Non-pigmented ciliary epithelial cell (primary cell): Measurements from ENCODE around the gene PDE10A.
A peak's percentile ranks its signal among the peaks of the same experiment; 100 is the strongest.

ENCODE experiments used
- DNase-seq: peaks from one replicate; pipeline ENCODE4 v3.0.0-alpha.2; 2010; ENCODE audit warnings: low read depth

The PDE10A gene

DNA sequence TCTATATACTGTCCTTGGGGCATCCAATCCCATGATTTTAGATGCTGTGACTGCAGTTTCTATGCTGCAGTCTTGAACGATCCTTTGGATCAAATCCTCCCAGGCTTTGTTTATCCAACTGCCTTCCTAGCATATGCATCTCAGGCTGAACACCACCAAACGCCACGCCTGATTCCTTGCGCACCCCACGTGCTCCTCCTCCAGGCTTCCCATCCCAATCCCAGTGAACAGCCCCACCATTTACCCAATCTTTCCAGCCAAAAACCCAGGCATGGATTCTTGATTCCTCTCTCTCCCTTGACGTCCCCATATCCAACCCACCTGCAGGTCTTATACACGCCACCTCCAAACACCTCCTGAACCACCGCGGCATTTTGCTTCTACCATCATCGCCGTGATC, 7.8 kb downstream of the PDE10A start:
- DNase-seq: no peak

DNA sequence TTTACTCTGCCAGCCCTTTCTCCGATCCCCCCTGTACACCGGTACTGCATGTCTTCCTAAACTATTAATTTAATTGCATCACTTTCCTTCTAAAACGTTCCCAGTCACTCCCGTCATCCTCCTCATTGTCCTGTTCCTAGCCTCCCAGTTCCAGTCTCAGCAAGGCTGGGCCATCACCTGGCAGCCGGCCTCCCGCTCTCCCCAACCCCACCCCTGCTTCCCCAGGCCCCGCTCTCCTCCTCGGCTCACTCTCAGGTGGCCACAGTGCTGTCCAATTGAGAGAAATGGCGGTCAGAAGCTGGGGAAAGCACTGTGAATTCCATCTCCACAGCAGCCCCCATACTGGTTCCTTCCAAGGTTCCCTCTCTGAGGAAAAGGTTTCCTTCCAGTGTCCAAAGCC, 8.9 kb downstream of the PDE10A start:
- no peak for DNase-seq

DNA sequence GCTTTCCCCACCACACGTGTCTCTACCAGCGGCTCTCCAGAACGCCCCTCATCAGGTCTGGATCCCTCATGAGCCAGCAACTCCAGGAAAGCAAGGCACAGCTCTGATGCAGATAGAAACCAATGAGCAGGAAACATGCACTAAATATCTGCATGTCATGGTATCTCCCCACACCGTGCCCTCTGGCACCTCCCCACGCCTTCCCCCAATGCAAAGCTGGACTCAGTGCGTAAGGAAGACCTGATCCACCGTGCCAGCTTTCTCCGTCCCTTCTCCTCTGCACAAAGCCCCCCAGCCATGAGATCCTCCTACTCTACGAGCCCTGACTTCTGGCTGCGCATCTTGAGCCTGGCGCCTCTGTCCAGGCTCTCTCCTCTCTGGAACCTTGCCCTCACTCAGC, 9.4 kb downstream of the PDE10A start:
- no peak for DNase-seq

DNA sequence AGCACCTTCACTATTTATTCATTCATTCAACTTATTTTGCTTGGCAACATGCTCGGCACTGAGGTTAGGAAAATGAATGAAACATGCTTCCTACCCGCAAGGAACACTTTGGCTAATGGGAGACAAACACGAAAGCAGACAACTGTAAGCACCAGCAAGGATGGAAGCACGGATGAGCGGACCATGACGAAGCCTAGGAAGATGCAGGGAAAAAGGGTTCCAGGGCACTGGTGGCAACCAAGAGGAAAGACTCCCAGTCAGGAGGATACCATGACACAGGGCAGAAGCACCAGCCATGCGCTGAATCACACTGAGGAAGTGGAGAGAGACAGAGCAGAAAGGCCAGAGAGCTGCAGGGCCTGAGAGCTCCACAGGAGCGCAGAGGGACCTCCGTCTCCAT, 9.8 kb downstream of the PDE10A start:
- no peak for DNase-seq

DNA sequence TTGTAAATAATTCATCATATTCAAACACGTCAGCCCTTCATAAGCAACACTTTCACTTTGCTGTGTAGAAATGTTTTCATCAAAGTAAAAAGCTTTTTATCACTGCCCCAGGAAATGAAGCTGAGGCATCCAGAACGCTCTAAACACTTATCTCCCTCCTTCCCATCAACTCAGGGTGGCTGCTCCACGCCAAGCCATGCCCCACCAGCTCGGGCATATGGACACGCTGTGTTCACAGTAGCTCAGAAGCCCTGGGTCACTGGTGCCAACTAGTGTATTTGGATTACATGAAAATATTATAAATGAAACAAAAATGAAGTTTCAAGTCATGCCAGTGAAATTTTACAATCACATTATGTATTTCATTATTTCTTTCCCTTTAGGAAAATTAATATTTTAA, 10.3 kb downstream of the PDE10A start:
- no peak for DNase-seq

DNA sequence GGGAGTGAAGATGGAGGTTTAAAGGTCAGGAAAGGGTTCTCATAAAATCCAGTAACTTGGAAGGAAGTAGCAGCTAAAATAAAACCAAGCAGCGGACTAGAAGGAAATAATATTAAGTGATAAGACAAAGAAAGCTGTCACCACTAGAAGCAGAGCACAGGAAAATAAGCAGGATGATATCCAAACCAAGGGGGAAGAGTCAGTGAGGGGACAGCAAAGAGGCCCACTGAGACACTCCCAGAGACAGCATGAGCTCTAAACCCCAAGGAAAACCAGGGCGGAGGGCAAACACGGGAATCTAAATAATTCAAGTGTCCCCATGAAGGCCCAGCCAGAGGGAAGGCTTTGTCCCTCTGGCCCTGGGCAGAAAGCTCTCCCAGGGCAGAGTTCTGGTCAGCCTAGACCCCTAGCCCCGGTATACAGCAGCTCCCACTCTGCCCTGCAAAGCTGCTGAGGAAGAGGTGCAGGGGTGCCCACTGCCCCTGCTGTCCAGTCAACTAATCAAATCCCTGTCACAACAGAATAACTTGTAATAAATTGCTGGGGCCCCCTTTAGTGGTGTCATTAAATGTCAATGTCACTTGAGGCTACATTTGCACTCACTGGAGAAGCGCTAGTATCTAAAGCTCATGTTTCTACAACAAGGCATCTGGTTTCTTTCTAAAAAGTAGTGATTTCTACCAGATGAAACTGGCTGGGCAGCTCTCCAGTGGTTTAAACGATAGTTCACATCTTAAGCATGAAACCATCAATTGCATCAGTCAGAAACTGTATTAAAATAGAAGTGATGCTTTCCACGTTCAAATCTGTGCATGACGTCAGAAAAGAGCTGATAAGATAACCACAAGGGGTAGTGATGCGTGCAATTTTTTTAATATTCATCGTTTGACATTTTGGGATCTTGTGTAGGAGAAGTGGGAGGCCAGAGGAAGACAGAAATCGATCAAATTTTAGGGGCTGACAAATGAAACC, 13.6 kb downstream of the PDE10A start:
- no peak for DNase-seq

DNA sequence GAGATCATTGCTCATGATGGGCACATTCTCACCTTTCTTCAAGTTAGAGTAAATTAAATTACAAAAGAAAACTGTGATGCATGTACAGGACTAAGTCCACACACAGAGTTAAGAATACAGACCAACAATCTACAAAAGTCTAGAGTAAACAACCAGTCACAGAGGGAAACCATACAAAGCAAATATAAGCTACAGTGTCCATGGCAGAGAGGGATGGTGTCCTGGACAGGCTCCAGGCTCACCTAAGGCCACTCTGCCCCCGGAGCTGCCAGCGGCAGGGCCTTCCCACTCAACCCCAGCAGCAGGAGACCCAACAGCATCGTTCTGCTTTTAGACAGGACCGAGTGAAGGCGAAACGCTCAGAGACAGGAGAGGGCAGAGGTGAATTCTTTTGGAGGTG, 16.0 kb downstream of the PDE10A start:
- no peak for DNase-seq

DNA sequence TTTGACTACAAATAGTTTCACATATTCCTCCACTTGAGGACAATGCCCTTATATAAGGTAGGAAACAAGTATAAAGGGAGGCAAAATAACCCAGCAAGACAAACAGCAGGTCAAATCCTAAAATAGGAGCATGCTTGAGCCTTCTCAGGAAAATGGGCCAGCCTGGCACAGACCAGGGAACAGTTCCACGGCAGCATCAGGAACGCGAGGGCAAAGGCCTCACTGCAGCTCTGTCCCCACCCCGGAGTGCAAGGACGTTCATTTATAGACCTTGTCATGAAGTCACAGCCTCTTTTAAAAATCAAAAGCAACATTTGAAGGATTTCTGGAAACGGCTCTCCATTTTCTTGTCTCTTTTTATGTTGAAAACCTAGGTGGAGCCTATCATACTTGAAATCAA, 17.1 kb downstream of the PDE10A start:
- DNase-seq: no peak

DNA sequence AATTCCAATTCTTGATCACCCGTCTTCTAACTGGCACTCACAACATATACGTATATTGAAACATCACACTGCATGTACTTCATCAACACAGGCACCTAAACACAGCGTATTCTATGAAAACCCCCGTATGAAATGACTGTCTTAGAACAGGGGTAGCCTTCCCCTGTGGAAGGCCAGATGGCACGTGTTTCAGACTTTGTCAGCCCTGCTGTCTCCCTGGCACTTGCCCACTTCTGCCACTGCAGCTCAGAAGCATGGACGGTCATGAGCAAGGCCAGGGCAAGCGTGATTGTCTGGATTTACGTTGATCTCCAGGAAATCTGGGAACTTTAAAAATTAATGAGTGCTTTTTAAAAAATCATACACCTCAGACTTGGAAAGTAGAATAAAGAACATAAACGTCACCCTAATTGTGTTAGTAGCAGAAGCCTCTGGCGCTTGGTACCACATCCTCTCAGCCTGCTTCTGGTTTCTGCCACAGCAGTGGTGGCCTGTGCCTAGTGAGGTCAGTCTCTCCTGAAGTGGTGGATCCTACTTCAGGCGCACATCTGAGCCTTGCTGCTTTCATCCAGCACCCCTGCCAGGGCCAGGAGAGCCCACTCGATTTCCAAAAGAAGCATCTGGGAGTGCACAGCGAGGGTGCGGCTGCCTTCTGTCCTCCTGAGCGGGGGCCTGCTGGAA, 18.3 kb downstream of the PDE10A start:
- no peak for DNase-seq

DNA sequence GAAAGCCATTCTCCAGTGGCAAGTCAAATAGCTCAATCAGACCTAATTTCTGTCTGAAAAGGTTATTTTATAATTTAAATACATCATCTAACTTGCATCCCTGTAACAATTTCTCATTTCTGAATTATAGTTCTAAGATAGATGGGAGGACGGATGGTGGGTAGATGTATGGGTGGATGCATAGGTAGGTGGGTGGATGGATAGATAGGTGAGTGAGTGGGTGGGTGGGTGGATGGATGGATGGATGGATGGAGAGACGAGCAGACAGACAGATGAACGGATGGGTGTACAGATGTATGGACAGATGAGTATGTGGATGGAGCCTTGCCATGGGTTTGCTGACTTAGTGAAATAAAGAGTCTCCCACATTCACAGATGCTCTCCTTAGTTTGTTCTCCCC, 20.0 kb downstream of the PDE10A start:
- DNase-seq: no peak

DNA sequence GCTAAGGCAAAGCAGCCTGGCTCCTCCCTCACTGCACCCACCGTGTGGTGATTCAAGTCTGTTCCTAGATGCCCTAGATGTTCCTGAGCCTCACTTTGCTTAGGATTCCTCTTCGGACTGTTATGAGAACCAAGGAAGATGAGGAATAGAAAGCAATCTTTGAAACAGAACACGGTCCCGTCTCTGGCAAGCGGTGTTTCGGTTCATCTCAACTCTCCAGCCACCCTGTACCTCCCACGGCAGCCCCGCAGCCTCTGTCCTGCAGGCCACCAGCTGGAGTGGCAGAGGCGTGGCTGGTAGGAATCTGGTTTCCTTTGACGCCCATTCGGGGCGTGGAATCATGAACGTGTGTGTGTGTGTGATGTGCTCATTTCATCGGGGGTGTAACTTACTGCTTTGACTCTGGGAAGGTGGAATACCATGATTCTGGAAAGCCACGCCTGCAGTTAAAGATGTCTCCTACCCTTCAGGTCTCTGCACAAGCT, 21.3 kb downstream of the PDE10A start:
- DNase-seq: no peak

DNA sequence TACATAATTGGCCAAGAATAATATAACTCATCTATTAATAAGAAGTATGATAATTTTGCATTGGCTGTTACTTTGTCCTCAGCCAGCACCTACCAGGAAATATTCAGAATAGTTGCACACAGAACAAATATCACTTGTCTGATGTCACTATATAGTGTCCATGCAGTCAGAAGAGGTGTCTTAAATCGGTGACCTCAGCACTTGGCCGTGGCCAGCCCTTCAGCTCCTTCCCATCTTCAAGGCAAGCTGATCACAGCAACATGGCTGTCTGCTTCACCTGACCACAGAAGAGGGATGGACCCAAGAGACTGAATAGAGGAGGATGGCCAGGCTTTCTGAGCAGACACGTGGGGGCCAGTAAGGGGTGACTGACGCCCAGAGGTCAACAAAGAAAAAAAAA, 22.2 kb downstream of the PDE10A start:
- DNase-seq: no peak

DNA sequence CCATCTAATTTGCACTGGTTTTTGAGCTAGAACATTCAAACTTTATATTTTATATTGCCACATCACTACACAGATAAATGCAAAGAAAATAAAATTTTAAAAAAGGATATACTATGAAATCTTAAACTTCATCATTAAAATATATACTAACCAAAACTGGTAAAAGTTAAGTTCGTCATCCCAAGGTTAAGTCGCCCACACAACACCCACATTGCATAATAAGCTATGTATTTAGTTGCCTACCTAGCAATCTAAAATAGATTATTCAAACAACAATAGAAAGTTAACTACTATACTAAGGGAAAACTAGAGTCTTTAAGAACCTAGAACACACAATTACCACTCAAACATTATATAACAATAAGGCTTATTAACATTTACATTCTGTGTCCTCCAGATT, 24.5 kb downstream of the PDE10A start:
- DNase-seq: no peak

DNA sequence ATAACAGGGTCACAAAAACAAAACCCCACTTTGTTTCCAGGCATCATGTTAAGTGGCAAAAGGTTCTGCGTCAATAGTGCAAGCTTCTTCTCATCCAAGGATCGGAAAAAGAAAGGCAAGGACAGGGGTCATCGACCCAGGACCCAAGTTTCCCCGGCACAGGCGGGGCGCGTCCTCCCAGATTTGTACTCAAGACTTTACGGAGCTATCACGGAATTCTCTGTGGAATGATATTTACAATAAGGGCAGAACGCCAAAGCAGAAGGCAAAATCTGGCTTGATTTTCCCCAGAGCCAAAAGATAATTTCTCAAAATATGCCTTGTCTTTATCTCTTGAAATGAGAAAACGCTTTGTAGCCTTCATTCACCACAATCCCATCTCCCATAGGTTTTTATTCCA, 25.5 kb downstream of the PDE10A start:
- DNase-seq: no peak

DNA sequence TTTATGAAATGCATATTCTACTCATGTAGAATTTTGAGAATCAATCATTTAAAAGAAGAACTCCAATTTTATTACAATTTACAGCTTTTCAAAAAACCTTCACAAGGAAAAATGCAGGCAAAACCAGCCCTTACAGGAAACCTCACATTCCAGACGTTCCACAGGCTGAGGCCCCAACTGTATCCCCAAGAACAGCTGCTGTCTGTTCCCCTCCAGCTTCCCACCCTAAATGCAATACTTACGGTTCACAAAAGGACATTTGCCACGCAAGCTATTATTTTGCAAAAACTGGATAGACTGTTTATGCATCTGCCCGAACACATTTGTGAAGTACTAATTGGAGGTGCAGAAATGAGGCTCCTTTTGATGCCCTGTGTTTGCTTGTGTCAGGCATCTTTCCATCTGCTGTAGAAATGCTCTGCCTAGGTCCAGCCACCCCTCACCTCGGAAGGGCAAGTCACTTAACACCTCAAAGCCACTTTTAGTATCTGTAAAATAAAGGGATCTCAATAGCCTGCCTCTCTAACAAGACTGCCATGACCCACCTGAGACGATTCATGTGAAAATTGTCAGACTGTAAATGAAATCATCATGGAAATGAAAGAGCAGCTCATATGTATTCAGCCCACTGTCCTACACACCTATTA, 26.5 kb downstream of the PDE10A start:
- no peak for DNase-seq

DNA sequence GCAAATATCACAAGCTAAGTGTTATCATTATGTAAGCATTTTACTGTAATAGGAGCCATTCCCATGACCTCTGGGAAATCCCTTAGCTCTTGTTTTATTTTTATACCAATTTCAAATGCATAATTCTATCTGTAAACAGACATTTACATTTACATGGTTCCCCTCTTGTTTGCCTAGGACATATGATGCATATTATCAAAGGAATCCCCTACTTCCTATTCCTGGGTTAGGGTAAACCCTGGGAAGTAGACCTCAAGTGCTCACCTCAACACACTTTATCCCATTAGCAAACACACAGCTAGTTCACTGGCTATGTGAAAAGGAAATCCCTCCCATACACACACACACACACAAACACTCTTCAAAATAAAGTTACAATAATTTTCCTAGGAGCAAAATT, 27.1 kb downstream of the PDE10A start:
- DNase-seq: no peak

DNA sequence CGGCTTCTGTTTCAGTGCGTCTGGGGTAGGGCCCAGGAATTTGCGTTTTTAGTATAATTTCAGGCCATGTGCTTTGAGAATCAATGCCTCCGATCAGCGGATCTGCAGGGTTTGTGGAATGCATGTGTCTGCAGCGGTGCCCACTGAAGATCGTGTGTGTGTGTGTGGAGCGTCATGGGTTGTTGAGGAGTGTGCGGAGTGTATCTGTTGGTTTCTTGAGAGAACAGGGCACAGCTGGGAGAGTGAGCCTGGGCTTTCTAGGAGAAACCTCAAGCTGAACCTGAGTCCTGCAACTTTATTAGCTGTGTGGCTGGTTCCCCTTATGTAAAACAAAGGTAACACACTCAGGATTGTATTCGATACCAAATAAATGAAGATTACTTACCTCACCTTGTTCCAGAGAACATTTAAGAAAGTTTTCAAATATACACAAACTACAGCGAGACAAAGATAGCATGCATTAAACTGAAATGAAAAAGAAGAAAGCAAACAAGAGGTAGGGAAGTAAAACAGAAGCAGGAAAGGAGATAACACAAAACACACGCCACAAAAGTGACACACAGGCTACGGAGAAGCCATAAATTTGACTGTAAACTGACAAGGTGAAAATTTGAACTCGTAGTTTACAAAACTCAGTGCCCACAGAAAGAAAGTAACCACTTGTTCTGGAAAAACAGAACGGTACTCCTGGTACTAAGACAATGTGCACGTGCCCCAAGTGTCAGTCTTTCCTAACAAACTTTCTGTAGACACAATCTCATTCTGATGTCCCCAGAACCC, 28.8 kb downstream of the PDE10A start:
- DNase-seq: no peak

DNA sequence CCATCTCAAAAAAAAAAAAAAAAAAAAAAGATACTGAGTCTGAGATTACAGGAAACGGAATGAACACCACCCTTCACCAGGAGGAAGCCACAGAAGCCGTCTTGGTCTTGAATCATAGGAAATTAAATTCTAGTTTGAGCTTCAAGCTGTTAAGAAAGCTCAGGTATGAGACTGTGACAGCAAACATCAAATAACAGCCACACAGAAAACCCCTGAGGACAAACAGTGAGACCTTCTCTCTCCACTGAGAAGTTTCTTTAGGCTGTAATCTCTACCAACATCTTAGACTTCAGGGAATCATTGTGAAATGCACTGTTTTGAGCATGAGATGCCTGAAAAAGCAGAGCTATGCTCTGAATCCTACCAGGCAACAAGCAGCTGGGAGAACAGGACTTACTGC, 30.8 kb downstream of the PDE10A start:
- peak; percentile 4 for DNase-seq

DNA sequence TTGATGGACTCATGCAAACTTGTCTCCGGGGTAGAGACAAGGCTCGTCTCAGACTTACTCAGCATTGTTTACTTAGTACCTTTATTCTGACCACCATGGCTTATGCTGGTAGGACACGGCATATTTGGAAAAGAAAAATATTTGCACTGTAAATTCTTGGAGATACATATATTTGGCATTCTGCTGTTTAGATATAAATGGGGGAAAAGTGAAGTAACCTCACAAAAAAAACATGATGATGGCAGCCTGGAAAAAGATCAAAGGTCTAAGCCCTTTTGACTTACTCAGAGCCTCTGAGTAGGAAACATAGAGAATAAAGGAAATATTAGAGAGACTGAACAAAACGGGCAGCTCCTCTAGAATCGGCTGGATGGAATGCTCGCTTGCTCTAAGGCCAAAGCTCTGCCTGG, 32.5 kb downstream of the PDE10A start:
- no peak for DNase-seq

DNA sequence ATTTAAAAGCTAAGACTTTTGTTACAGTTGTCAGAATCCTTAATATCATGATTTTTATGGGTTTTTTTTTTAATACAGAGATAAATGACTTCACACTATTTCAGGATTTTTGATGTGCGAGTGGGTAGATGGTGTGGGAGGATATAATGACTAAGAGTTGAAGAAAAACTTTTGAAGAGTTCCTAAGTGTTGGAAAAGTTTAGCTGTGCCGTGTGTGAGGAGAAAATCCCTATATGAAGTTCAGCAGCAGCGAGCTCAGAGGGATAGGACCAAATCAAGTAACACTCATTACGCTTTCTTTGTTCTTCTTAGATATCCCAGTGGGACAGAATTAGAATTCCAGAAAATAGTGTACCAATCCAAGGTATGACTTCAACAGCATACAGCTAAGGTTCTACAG, 34.1 kb downstream of the PDE10A start:
- no peak for DNase-seq

DNA sequence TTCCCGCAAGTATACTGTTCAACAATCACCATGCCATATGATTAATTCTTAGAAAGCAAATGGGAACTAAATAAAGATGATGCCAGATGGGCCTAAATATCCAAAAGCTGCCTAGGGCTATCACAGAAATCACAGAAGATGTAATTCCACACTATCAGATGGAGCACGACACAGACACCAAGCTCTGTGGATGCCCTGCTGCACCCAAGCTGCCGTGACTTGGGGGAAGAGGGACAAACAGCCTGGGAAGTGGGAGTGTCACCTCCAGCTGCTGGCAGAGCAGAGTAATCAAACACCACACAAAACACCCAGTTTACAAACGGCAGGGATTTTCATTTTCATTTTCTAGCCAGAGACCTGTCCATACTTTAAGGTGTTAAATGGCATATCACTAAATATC, 35.7 kb downstream of the PDE10A start:
- DNase-seq: no peak

DNA sequence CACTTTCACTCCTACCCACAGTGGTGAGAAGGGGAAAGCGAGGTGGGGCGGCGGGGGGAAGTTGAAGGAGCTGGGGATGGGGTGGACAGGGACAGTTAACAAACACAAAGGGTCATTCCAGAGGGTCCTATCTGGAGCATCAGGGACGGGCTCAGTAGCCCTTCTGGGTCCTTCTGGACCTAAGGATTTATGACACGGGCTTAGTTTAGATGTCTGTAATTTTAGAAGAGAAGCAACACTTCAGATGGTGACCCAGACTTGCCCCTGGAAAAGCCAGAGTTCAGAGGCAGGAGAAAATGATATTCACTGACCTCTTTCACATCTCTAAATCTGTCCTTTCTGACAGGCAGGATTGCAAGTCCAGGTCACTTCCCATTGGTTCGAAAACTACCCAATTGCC, 36.3 kb downstream of the PDE10A start:
- no peak for DNase-seq
